SK-N-SH (cell line): Measurements from ENCODE around the gene ANKRD33B. TPM values are rescaled to one million over a fixed set of nuclear protein-coding genes. Genes with fewer than 3 reads are reported as not detected.
A peak's percentile ranks its signal among the peaks of the same experiment; 100 is the strongest.

ENCODE experiments used
- CTCF ChIA-PET: fragments of 300-600, 350-600 bp; formaldehyde crosslinking; extraction: SDS; loops from one replicate; lab custom pipeline; 2021; lab: Yijun Ruan, JAX
- POLR2A ChIA-PET: fragments of 350-600 bp; sonication (Branson Sonifier 250); formaldehyde crosslinking; extraction: SDS; loops from one replicate; lab custom pipeline; 2020; ENCODE audit warnings: antibody characterized with exemption, inconsistent platforms; lab: Yijun Ruan, JAX
- DNase-seq: peaks from one replicate; pipeline ENCODE4 v3.0.0; 2012
- H2AFZ ChIP-seq: fragments of 200-600 bp; sonication (generic); 2 replicates; pipeline ENCODE4 v1.8.1; 2016; ENCODE audit warnings: antibody characterized with exemption, mild to moderate bottlenecking, low read depth
- H3F3A ChIP-seq: fragments of 200-600 bp; sonication (generic); replicated peaks from 2 replicates; pipeline ENCODE3; 2016; ENCODE audit warnings: antibody characterized with exemption, mild to moderate bottlenecking; ENCODE audit not compliant: insufficient read depth
- H3K27ac ChIP-seq, 2 experiments: fragments of 200-500 bp in 1 of 2; fragments of 200-600 bp in 1 of 2; sonication (Bioruptor generic) in 1 of 2; sonication (generic), shearing (Covaris generic) in 1 of 2; 2 replicates each; pipeline versions ENCODE4 v1.5.1 to v1.6.1; 2014 to 2016; ENCODE audit warnings: low read depth in 2 of 2, inconsistent platforms in 1 of 2, low read length in 1 of 2, mild to moderate bottlenecking in 1 of 2, mixed read lengths in 1 of 2
- H3K27me3 ChIP-seq: fragments of 200-600 bp; sonication (generic), shearing (Covaris generic); 2 replicates; pipeline ENCODE4 v1.6.1; 2016; ENCODE audit warnings: mixed run types; ENCODE audit not compliant: insufficient read depth
- H3K36me3 ChIP-seq, 2 experiments: fragments of 200-500 bp in 1 of 2; fragments of 200-600 bp in 1 of 2; sonication (Bioruptor generic) in 1 of 2; sonication (generic) in 1 of 2; replicated peaks in 1 of 2; 2 replicates each; pipeline versions ENCODE3 to v1.5.1; 2014 to 2016; ENCODE audit warnings: low read length in 1 of 2, mild to moderate bottlenecking in 1 of 2; ENCODE audit not compliant: insufficient read depth in 2 of 2, control insufficient read depth in 1 of 2
- H3K4me1 ChIP-seq, 2 experiments: fragments of 200-500 bp in 1 of 2; fragments of 200-600 bp in 1 of 2; sonication (Bioruptor generic) in 1 of 2; sonication (generic), shearing (Covaris generic) in 1 of 2; 2 replicates each; pipeline versions ENCODE4 v1.5.1 to v1.6.1; 2014 to 2016; ENCODE audit warnings: low read depth in 1 of 2, low read length in 1 of 2, mixed run types in 1 of 2; ENCODE audit not compliant: insufficient read depth in 2 of 2, control insufficient read depth in 1 of 2
- H3K4me2 ChIP-seq: fragments of 200-600 bp; sonication (generic), shearing (Covaris generic); 2 replicates; pipeline ENCODE4 v1.6.1; 2017; ENCODE audit warnings: mixed run types
- H3K4me3 ChIP-seq, 2 experiments: fragments of 200-500 bp in 1 of 2; fragments of 200-600 bp in 1 of 2; sonication (Bioruptor generic) in 1 of 2; sonication (generic), shearing (Covaris generic) in 1 of 2; 2 replicates each; pipeline versions ENCODE4 v1.5.1 to v1.8.1; 2014 to 2016; ENCODE audit warnings: low read depth in 2 of 2, inconsistent platforms in 1 of 2, low read length in 1 of 2, mild to moderate bottlenecking in 1 of 2, mixed read lengths in 1 of 2, moderate library complexity in 1 of 2
- H3K79me2 ChIP-seq: fragments of 200-600 bp; sonication (generic); 2 replicates; pipeline ENCODE4 v1.8.1; 2017; ENCODE audit warnings: mild to moderate bottlenecking; ENCODE audit not compliant: insufficient read depth
- H3K9ac ChIP-seq: fragments of 200-600 bp; sonication (generic); 2 replicates; pipeline ENCODE4 v1.6.1; 2017; ENCODE audit warnings: mixed run types
- H3K9me2 ChIP-seq: fragments of 200-600 bp; sonication (generic); 2 replicates; pipeline ENCODE4 v1.6.1; 2017; ENCODE audit warnings: mixed run types
- H3K9me3 ChIP-seq: fragments of 200-600 bp; sonication (generic); 2 replicates; pipeline ENCODE4 v1.6.1; 2017; ENCODE audit warnings: mixed run types, mild to moderate bottlenecking, moderate library complexity
- H4K20me1 ChIP-seq: fragments of 200-600 bp; sonication (generic); 2 replicates; pipeline ENCODE4 v1.6.1; 2017; ENCODE audit warnings: mild to moderate bottlenecking, mixed run types; ENCODE audit not compliant: insufficient read depth
- CHD2 ChIP-seq: fragments of 150-350 bp; IDR thresholded peaks from 2 replicates; pipeline ENCODE4 v1.6.1; 2018; ENCODE audit warnings: low read length; ENCODE audit not compliant: partially characterized antibody
- ELF1 ChIP-seq: IDR thresholded peaks from 2 replicates; pipeline ENCODE4 v1.4.0; 2012
- EP300 ChIP-seq, 2 experiments: IDR thresholded peaks; 2 replicates each; pipeline versions ENCODE4 v1.4.0 to v1.6.1; 2012; ENCODE audit warnings: borderline replicate concordance in 1 of 2, low read depth in 1 of 2, low read length in 1 of 2
- EZH2phosphoT487 ChIP-seq: fragments of 200-600 bp; sonication (generic); IDR thresholded peaks from 2 replicates; pipeline ENCODE4 v1.6.1; 2017; ENCODE audit warnings: low read depth, mixed run types, mild to moderate bottlenecking, antibody characterized with exemption, moderate library complexity, borderline replicate concordance
- FOSL2 ChIP-seq: IDR thresholded peaks from 2 replicates; pipeline ENCODE4 v1.4.0; 2012; ENCODE audit warnings: low read depth, mild to moderate bottlenecking, moderate library complexity, borderline replicate concordance
- FOXJ3 ChIP-seq: sonication (generic); formaldehyde crosslinking; IDR thresholded peaks from 2 replicates; pipeline ENCODE4 v1.5.1; 2020; ENCODE audit warnings: mild to moderate bottlenecking, missing genetic modification reagents
- FOXM1 ChIP-seq: IDR thresholded peaks from 2 replicates; pipeline ENCODE4 v1.4.0; 2012; ENCODE audit warnings: low read depth, mild to moderate bottlenecking
- GABPA ChIP-seq: IDR thresholded peaks from 2 replicates; pipeline ENCODE4 v1.4.0; 2012; ENCODE audit warnings: low read depth, mild to moderate bottlenecking
- JUND ChIP-seq: IDR thresholded peaks from 2 replicates; pipeline ENCODE4 v1.4.0; 2012
- MEF2A ChIP-seq: IDR thresholded peaks from 2 replicates; pipeline ENCODE4 v1.4.0; 2012; ENCODE audit warnings: low read depth, borderline replicate concordance
- MXI1 ChIP-seq: IDR thresholded peaks from 2 replicates; pipeline ENCODE4 v1.6.1; 2012; ENCODE audit warnings: mild to moderate bottlenecking, low read depth, low read length, improper control_type of control experiment
- NFIC ChIP-seq: IDR thresholded peaks from 2 replicates; pipeline ENCODE4 v1.4.0; 2012; ENCODE audit warnings: borderline replicate concordance
- NRF1 ChIP-seq: IDR thresholded peaks from 2 replicates; pipeline ENCODE4 v1.6.1; 2012; ENCODE audit warnings: low read depth, mild to moderate bottlenecking, low read length
- PBX3 ChIP-seq: IDR thresholded peaks from 2 replicates; pipeline ENCODE4; 2012
- POLR2AphosphoS5 ChIP-seq: IDR thresholded peaks from 2 replicates; pipeline ENCODE4 v1.6.1; 2012; ENCODE audit warnings: low read depth, low read length
- RAD21 ChIP-seq: IDR thresholded peaks from 2 replicates; pipeline ENCODE4 v1.6.1; 2012; ENCODE audit warnings: mild to moderate bottlenecking, low read length
- RCOR1 ChIP-seq: fragments of 150-350 bp; IDR thresholded peaks from 2 replicates; pipeline ENCODE4 v1.6.1; 2017; ENCODE audit warnings: antibody characterized with exemption, low read length
- RFX5 ChIP-seq: IDR thresholded peaks from 2 replicates; pipeline ENCODE4 v1.6.1; 2012; ENCODE audit warnings: mild to moderate bottlenecking, improper control_type of control experiment, low read length
- RXRA ChIP-seq: IDR thresholded peaks from 2 replicates; pipeline ENCODE4 v1.4.0; 2012; ENCODE audit warnings: low read depth, mild to moderate bottlenecking, borderline replicate concordance
- SIN3A ChIP-seq: IDR thresholded peaks from 2 replicates; pipeline ENCODE4 v1.6.1; 2012; ENCODE audit warnings: low read depth, mild to moderate bottlenecking, low read length, moderate library complexity, borderline replicate concordance
- SMC3 ChIP-seq: IDR thresholded peaks from 2 replicates; pipeline ENCODE4 v1.6.1; 2012; ENCODE audit warnings: low read depth, low read length, improper control_type of control experiment
- TAF1 ChIP-seq: IDR thresholded peaks from 2 replicates; pipeline ENCODE4 v1.6.1; 2012; ENCODE audit warnings: low read depth, mild to moderate bottlenecking, low read length, moderate library complexity, borderline replicate concordance
- TCF12 ChIP-seq: IDR thresholded peaks from 2 replicates; pipeline ENCODE4 v1.4.0; 2012
- TEAD4 ChIP-seq: IDR thresholded peaks from 2 replicates; pipeline ENCODE4 v1.4.0; 2012; ENCODE audit warnings: mild to moderate bottlenecking, borderline replicate concordance; ENCODE audit not compliant: insufficient read depth
- USF1 ChIP-seq: IDR thresholded peaks from 2 replicates; pipeline ENCODE4 v1.4.0; 2012; ENCODE audit warnings: low read depth, borderline replicate concordance
- USF2 ChIP-seq: fragments of 150-350 bp; IDR thresholded peaks from 2 replicates; pipeline ENCODE4 v1.6.1; 2017; ENCODE audit warnings: antibody characterized with exemption, low read length, low read depth, borderline replicate concordance
- YY1 ChIP-seq: IDR thresholded peaks from 2 replicates; pipeline ENCODE4 v1.4.0; 2012; ENCODE audit warnings: low read depth, mild to moderate bottlenecking
- WGBS: methylation state at CpG from one replicate; pipeline ENCODE4 v1.1.6; 2017; ENCODE audit warnings: low lambda C conversion rate; 5-methylcytosine and 5-hydroxymethylcytosine counted together
- polyA plus RNA-seq, 3 experiments: library from polyadenylated mRNA; depleted of rRNA; stranded (reverse); fragments of >200 nt; gene quantifications; 2 replicates each; pipeline ENCODE4 v1.2.3, GENCODE V29; 2012
- TF ChIP-seq, protein P1 (sequence below): IDR thresholded peaks from 2 replicates; pipeline ENCODE4 v1.4.0; 2012; ENCODE audit warnings: low read depth
- TF ChIP-seq, protein P2 (sequence below): fragments of 150-350 bp; IDR thresholded peaks from 2 replicates; pipeline ENCODE4 v1.6.1; 2016; ENCODE audit warnings: mild to moderate bottlenecking, low read depth, low read length
- TF ChIP-seq, protein P3 (sequence below): fragments of 200-600 bp; sonication (generic); IDR thresholded peaks from 2 replicates; pipeline ENCODE4 v1.6.1; 2017; ENCODE audit warnings: antibody characterized with exemption, mild to moderate bottlenecking, moderate library complexity

Gene ANKRD33B
- polyA plus RNA-seq, 1 of the 3 experiments (the other 2 are of a cell fraction), result 1.8 TPM

DNA sequence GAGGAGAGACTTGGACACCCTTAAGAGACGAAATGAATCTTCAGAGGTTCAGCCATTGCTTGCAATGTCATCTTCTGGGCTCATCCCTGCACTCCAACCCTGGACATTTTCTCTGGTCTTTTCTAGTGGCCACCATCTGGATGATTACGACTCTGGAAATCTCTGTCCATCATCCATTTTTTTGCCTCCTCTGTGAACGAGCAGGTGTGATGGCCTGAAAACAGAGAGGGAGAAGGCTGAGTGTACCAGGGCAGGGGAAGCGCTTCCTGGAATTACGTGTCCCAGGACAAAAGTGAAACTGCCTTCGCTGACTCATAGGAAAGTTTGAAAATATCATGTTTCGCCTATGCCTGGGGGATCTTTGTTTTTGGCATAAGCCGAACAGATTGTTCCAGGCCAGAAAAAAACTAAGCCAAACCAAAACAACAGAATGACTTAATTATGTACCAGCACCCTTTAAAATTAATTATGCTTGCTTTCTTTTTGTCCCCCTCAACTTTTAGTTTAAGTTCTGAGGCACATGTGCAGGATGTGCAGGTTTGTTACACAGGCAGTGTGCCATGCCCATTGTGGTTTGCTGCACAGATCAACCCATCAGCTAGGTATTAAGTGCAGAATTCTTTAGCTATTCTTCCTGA lies 31.9 kb downstream of the ANKRD33B start:
- H4K20me1 ChIP-seq, result no peaks in the 10 kb centered on the region
- H3K36me3 ChIP-seq, result no peaks in the 10 kb centered on the region
- H3K9me2 ChIP-seq, result no peaks in the 10 kb centered on the region
- H3K27me3 ChIP-seq, result no peaks in the 10 kb centered on the region
- no peaks in the 10 kb centered on the region for H3K9me3 ChIP-seq
- peak overlapping the region; percentile 56 to 91 for H3K27ac ChIP-seq
- H3K4me3 ChIP-seq, result peak overlapping the region in 1 of 2 experiments; percentile 52; a peak in 2 of 4 replicates
- H3K4me1 ChIP-seq, result peaks cover 6 to 19% of the 10 kb centered on the region in 2 experiments
- peak overlapping the region; percentile 61; the same call in 1 of the 2 replicates for H2AFZ ChIP-seq
- peaks cover 33% of the 10 kb centered on the region for H3F3A ChIP-seq
- CTCF ChIA-PET, result no interaction called here
- peaks cover 27% of the 10 kb centered on the region for H3K79me2 ChIP-seq
- no peak for DNase-seq
- WGBS, result 18% methylated on average over 8 of the region's 8 CpGs
- H3K9ac ChIP-seq, result peak overlapping the region; percentile 20; the same call in 1 of the 2 replicates
- H3K4me2 ChIP-seq, result peak overlapping the region; percentile 75
- POLR2A ChIA-PET, result no interaction called here
- TF ChIP-seq, protein P1, sequence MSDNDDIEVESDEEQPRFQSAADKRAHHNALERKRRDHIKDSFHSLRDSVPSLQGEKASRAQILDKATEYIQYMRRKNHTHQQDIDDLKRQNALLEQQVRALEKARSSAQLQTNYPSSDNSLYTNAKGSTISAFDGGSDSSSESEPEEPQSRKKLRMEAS, result peak; percentile 59
- TF ChIP-seq YY1, result peak; percentile 55; the same call in 1 of the 2 replicates
- TF ChIP-seq RXRA, result peak; percentile 71; the same call in 1 of the 2 replicates
- TF ChIP-seq EP300 (IDR thresholded peaks at IDR 0.05; ENCODE audit: borderline replicate concordance in 1 of 2, low read depth in 1 of 2, low read length in 1 of 2), result peak in 1 of 2 experiments; percentile 61; a peak in 1 of 4 replicates
- peak; percentile 77 for TF ChIP-seq TCF12
- TF ChIP-seq, protein P2, sequence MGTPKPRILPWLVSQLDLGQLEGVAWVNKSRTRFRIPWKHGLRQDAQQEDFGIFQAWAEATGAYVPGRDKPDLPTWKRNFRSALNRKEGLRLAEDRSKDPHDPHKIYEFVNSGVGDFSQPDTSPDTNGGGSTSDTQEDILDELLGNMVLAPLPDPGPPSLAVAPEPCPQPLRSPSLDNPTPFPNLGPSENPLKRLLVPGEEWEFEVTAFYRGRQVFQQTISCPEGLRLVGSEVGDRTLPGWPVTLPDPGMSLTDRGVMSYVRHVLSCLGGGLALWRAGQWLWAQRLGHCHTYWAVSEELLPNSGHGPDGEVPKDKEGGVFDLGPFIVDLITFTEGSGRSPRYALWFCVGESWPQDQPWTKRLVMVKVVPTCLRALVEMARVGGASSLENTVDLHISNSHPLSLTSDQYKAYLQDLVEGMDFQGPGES, result no peak
- no peak for TF ChIP-seq SMC3
- TF ChIP-seq USF1, result no peak
- 0 out of 2 replicates have a peak, but pooled peaks have one; percentile 36 for TF ChIP-seq TEAD4
- no peak; the same call in 1 of the 2 replicates for TF ChIP-seq PBX3
- TF ChIP-seq FOXM1, result no peak
- peak; percentile 80 for TF ChIP-seq NFIC
- TF ChIP-seq ELF1, result peak; percentile 87
- no peak for TF ChIP-seq POLR2AphosphoS5
- peak; percentile 91 for TF ChIP-seq FOSL2
- peak; percentile 83 for TF ChIP-seq JUND
- TF ChIP-seq RAD21, result no peak
- TF ChIP-seq, protein P3, sequence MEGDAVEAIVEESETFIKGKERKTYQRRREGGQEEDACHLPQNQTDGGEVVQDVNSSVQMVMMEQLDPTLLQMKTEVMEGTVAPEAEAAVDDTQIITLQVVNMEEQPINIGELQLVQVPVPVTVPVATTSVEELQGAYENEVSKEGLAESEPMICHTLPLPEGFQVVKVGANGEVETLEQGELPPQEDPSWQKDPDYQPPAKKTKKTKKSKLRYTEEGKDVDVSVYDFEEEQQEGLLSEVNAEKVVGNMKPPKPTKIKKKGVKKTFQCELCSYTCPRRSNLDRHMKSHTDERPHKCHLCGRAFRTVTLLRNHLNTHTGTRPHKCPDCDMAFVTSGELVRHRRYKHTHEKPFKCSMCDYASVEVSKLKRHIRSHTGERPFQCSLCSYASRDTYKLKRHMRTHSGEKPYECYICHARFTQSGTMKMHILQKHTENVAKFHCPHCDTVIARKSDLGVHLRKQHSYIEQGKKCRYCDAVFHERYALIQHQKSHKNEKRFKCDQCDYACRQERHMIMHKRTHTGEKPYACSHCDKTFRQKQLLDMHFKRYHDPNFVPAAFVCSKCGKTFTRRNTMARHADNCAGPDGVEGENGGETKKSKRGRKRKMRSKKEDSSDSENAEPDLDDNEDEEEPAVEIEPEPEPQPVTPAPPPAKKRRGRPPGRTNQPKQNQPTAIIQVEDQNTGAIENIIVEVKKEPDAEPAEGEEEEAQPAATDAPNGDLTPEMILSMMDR, result no peak
- no peak for TF ChIP-seq RFX5
- no peak for TF ChIP-seq RCOR1
- TF ChIP-seq FOXJ3 (CRISPR knock-in tag), result no peak
- no peak for TF ChIP-seq EZH2phosphoT487
- TF ChIP-seq MEF2A, result no peak
- TF ChIP-seq NRF1, result no peak
- no peak for TF ChIP-seq TAF1
- TF ChIP-seq CHD2, result no peak
- TF ChIP-seq GABPA, result no peak
- no peak for TF ChIP-seq MXI1
- TF ChIP-seq SIN3A, result no peak
- no peak for TF ChIP-seq USF2
